ENCODE results near the gene OR5B21. TPM values are rescaled to one million over a fixed set of nuclear protein-coding genes. Genes with fewer than 3 reads are reported as not detected.

The OR5B21 gene
- total RNA-seq, 4 donors from 2014 or later, result not detected

DNA sequence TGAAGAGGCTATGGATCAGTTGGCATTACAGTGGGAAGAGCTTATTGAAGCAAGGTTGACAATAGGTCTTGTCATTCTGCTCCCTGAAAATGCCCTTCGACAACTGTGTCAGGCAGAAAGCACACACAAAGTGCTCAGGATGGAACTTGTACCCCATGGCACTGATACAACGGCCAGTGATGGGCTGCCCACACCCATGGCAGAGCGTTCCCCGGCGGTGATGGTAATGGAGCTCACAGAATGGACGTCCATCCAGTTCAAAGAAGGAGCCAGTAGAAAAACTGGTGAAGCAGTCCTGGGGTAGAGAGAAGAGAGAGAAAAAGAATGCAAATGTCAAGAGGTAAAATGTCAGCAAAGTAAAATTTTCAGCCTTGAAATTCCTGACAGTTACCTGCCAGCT, 19.5 kb upstream of the OR5B21 start:
- H3K36me3 ChIP-seq, result peaks cover 0 to 39% (median 0%) of the 10 kb centered on the region in 3 donors
- TF ChIP-seq, protein P1, sequence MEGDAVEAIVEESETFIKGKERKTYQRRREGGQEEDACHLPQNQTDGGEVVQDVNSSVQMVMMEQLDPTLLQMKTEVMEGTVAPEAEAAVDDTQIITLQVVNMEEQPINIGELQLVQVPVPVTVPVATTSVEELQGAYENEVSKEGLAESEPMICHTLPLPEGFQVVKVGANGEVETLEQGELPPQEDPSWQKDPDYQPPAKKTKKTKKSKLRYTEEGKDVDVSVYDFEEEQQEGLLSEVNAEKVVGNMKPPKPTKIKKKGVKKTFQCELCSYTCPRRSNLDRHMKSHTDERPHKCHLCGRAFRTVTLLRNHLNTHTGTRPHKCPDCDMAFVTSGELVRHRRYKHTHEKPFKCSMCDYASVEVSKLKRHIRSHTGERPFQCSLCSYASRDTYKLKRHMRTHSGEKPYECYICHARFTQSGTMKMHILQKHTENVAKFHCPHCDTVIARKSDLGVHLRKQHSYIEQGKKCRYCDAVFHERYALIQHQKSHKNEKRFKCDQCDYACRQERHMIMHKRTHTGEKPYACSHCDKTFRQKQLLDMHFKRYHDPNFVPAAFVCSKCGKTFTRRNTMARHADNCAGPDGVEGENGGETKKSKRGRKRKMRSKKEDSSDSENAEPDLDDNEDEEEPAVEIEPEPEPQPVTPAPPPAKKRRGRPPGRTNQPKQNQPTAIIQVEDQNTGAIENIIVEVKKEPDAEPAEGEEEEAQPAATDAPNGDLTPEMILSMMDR (IDR thresholded peaks at IDR 0.05), result no peak
- no peak for TF ChIP-seq POLR2A (IDR thresholded peaks at IDR 0.05)

DNA sequence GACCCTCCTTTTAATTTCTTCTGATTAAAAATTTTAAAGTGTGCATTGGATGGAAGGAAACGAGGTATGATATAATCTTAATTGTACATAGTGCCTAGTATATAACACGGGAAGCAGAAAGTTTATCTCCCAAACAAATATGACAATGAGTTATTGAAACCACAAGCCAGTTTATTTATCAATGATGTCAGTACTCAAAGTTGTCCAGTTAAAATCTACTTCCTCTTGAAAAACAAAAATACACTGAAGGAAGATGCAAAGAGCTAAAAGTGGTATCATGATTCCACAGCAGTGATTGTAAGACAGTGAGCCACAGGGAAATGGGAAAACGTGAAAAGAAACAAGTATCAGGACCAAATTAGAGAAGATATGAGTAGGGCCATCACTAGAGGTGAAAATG, 18.8 kb upstream of the OR5B21 start:
- H3K4me3 ChIP-seq, result no peak overlapping the region
- no peaks in the 10 kb centered on the region for H3K9me3 ChIP-seq

More for the DNA sequence above, 19.5 kb upstream of the OR5B21 start:
- Histone ChIP-seq H3K4me1 (peaks cover 0 to 5% (median 0%) of the 10 kb centered on the region in 4 donors), H3K9me3 (no peaks in the 10 kb centered on the region), H3K4me3 (no peak overlapping the region), H3K27me3 (no peaks in the 10 kb centered on the region), H3K27ac (no peak overlapping the region)
- DNase-seq, result peak in 1 of 3 donors; percentile 42

DNA sequence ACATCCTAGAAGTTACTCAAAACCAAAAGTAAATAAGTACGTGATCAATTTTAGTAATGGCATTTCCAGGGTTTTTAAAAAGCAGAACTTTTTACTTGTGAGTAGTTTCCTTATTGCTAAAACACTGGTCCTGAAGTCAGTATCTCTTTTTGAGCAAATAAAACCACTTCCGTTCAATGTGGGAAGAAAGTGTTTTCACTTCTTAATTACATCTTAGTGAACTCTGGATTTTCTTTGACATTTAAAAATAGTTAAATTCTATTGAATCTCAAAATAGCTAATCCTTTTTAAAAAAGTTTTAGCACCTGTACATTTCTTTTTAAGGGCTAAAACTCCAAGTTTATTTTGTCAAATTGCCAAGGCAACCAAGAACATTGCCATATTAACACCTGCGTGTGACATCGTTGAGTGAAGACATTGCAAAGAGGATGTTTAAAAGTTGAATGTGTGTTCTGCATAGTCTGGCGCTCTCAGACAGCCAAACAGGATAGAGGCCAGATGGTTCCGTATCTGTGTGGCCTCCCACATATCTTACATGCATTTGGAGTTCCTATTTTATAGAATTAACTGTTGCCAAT, 17.2 kb upstream of the OR5B21 start:
- no peak overlapping the region for H3K4me3 ChIP-seq
- peaks cover 0 to 18% (median 0%) of the 10 kb centered on the region in 3 donors for H3K36me3 ChIP-seq
- peak in 2 of 3 donors; percentile 63 to 65 for DNase-seq
- H3K27me3 ChIP-seq, result no peaks in the 10 kb centered on the region
- H3K4me1 ChIP-seq, result peaks cover 0 to 5% (median 0%) of the 10 kb centered on the region in 4 donors
- H3K27ac ChIP-seq, result peak overlapping the region; percentile 18 to 79 (median 40)
- no peaks in the 10 kb centered on the region for H3K9me3 ChIP-seq
- TF ChIP-seq, protein P1 (IDR thresholded peaks at IDR 0.05), result no peak
- no peak for TF ChIP-seq POLR2A (IDR thresholded peaks at IDR 0.05)

More for the DNA sequence above, 18.8 kb upstream of the OR5B21 start:
- no peak for DNase-seq
- H3K27ac ChIP-seq, result no peak overlapping the region
- TF ChIP-seq POLR2A (IDR thresholded peaks at IDR 0.05), result no peak
- TF ChIP-seq, protein P1 (IDR thresholded peaks at IDR 0.05), result no peak
- H3K36me3 ChIP-seq, result peaks cover 0 to 32% (median 0%) of the 10 kb centered on the region in 3 donors
- peaks cover 0 to 5% (median 0%) of the 10 kb centered on the region in 4 donors for H3K4me1 ChIP-seq
- H3K27me3 ChIP-seq, result no peaks in the 10 kb centered on the region

DNA sequence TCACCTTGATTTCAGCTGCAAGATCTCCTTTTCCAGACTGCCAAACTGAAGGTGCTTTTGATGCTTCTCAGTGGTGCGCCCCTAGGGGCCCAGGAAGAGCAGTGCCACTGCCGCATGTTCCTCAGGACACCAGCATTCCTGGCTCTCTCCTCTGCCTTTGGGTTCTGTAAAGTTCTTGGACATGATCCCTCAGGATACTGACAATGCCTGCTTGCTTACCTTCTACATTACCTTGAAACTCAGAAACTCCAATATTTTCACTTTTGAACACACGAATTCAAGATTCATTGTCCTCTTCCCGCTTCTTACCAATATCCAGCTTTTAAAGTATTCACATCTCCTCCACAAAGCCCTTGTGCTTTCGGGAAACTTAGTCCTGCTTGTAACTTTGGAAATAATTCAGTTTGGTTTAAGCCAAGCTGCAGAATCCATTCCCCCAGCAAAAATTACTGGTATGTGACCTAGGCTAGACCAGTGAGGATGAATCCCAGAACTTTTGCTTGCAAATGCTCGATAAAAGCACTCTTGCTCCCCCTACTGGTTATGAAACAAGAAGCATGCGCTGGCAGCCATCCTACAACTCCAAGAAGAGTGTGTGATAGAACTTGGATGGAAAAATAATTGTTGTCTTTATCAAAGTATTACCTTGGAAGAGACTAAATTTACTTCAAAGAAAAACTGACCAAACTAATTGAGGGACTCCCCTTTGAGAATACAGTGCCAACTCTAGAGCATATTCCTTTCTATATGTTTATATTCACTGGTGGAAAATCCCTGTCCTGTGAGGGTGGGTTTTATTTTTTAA, 16.5 kb upstream of the OR5B21 start:
- H3K4me1 ChIP-seq, result peaks cover 0 to 5% (median 0%) of the 10 kb centered on the region in 4 donors

DNA sequence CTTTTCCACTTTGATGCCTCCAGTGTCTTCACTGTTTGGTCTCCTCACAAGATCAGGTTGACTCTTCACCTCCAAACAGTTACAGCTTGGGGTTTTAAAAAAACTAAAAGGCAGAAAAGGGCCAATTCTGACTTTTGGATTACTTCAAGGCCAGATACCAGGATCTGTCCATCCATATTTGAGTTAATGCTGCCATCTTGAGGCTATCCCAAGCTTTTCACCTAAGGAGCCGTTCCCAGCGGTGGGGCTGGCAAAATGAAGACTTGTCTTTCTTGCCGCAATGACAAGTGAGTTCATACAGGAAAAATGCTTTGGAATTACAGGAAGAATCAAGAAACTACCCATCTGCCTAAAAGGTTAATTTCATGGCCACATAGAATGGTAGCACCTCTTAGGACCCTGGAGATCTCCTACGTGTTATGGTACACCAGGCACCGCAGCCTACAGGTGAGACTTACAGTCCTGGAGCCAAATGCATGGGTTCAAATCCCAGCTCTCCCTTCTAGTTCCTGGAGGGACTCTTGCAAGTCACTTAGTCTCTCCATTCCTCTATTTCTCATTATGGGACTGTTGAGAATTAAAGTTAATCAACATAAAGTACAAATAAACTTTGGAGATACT, 6.0 kb upstream of the OR5B21 start:
- DNase-seq, result peak in 1 of 3 donors; percentile 55
- TF ChIP-seq POLR2A (IDR thresholded peaks at IDR 0.05), result no peak
- TF ChIP-seq, protein P1 (IDR thresholded peaks at IDR 0.05), result peak in 4 of 6 experiments; percentile 36 to 74 (median 72)
- H3K27me3 ChIP-seq, result no peaks in the 10 kb centered on the region

More for the DNA sequence above, 16.5 kb upstream of the OR5B21 start:
- Histone ChIP-seq H3K27ac (peak overlapping the region; percentile 18 to 79 (median 36)), H3K27me3 (no peaks in the 10 kb centered on the region), H3K9me3 (no peaks in the 10 kb centered on the region), H3K4me3 (no peak overlapping the region), H3K36me3 (peaks cover 0 to 17% (median 0%) of the 10 kb centered on the region in 3 donors)
- TF ChIP-seq, protein P1 (IDR thresholded peaks at IDR 0.05), result peak; percentile 5 to 80 (median 76)
- no peak for TF ChIP-seq POLR2A (IDR thresholded peaks at IDR 0.05)
- DNase-seq, result peak; percentile 42 to 77 (median 58)

More for the DNA sequence above, 6.0 kb upstream of the OR5B21 start:
- Histone ChIP-seq H3K36me3 (no peaks in the 10 kb centered on the region), H3K27ac (no peak overlapping the region), H3K4me1 (no peaks in the 10 kb centered on the region), H3K9me3 (no peaks in the 10 kb centered on the region), H3K4me3 (no peak overlapping the region)
